Ishikawa (cell line): ENCODE data around the gene PREP.

Experiments
- CEBPB ChIP-seq: IDR thresholded peaks from 2 replicates; pipeline ENCODE4 v1.6.1; 2012
- CREB1 ChIP-seq: IDR thresholded peaks from 2 replicates; pipeline ENCODE4 v1.6.1; 2012; ENCODE audit warnings: low read depth
- EGR1 ChIP-seq: IDR thresholded peaks from 2 replicates; pipeline ENCODE4 v1.6.1; 2012
- EP300 ChIP-seq: IDR thresholded peaks from 2 replicates; pipeline ENCODE4 v1.6.1; 2012; ENCODE audit warnings: borderline replicate concordance
- FOXM1 ChIP-seq: IDR thresholded peaks from 2 replicates; pipeline ENCODE4 v1.6.1; 2012; ENCODE audit warnings: low read depth, borderline replicate concordance
- NFIC ChIP-seq: IDR thresholded peaks from 2 replicates; pipeline ENCODE4 v1.6.1; 2012
- RAD21 ChIP-seq: IDR thresholded peaks from 2 replicates; pipeline ENCODE4 v1.6.1; 2012; ENCODE audit warnings: low read depth
- TAF1 ChIP-seq: IDR thresholded peaks from 2 replicates; pipeline ENCODE4 v1.6.1; 2012; ENCODE audit warnings: low read depth, mild to moderate bottlenecking
- TCF12 ChIP-seq: IDR thresholded peaks from 2 replicates; pipeline ENCODE4 v1.6.1; 2012; ENCODE audit warnings: low read depth
- TEAD4 ChIP-seq: IDR thresholded peaks from 2 replicates; pipeline ENCODE4 v1.6.1; 2012
- YY1 ChIP-seq: IDR thresholded peaks from 2 replicates; pipeline ENCODE4 v1.6.1; 2012; ENCODE audit warnings: low read depth
- ZBTB7A ChIP-seq: IDR thresholded peaks from 2 replicates; pipeline ENCODE4 v1.6.1; 2012; ENCODE audit warnings: low read depth
- TF ChIP-seq, protein P1 (sequence below): IDR thresholded peaks from 2 replicates; pipeline ENCODE4 v1.6.1; 2012; ENCODE audit warnings: low read depth, mild to moderate bottlenecking
- TF ChIP-seq, protein P2 (sequence below): IDR thresholded peaks from 2 replicates; pipeline ENCODE4 v1.6.1; 2012
- TF ChIP-seq, protein P3 (sequence below): IDR thresholded peaks from 2 replicates; pipeline ENCODE4 v1.6.1; 2012

PREP gene

DNA sequence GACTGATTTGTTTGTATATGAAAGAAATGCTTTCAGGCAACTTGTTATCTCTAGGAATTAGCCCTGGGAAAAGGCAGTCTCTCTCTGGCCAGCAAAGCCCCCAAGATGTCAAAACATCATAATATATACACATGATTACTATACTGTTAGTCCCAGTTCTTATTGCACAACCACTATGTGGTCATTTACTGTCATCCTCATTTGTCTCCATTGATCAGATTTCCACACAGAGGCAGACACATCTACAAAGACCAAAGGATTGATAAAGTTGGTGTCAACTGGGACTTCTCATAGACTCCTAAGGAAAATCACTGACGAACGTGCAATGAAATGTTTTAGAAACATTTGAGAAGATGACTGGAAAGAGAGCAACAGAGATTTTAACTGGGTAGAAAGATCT is 151.2 kb downstream of the PREP start:
- TF ChIP-seq, protein P1, sequence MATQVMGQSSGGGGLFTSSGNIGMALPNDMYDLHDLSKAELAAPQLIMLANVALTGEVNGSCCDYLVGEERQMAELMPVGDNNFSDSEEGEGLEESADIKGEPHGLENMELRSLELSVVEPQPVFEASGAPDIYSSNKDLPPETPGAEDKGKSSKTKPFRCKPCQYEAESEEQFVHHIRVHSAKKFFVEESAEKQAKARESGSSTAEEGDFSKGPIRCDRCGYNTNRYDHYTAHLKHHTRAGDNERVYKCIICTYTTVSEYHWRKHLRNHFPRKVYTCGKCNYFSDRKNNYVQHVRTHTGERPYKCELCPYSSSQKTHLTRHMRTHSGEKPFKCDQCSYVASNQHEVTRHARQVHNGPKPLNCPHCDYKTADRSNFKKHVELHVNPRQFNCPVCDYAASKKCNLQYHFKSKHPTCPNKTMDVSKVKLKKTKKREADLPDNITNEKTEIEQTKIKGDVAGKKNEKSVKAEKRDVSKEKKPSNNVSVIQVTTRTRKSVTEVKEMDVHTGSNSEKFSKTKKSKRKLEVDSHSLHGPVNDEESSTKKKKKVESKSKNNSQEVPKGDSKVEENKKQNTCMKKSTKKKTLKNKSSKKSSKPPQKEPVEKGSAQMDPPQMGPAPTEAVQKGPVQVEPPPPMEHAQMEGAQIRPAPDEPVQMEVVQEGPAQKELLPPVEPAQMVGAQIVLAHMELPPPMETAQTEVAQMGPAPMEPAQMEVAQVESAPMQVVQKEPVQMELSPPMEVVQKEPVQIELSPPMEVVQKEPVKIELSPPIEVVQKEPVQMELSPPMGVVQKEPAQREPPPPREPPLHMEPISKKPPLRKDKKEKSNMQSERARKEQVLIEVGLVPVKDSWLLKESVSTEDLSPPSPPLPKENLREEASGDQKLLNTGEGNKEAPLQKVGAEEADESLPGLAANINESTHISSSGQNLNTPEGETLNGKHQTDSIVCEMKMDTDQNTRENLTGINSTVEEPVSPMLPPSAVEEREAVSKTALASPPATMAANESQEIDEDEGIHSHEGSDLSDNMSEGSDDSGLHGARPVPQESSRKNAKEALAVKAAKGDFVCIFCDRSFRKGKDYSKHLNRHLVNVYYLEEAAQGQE, result no peak
- TF ChIP-seq TEAD4 (no peak), ZBTB7A (no peak), EP300 (no peak), RAD21 (no peak), TCF12 (no peak), NFIC (no peak)
- TF ChIP-seq, protein P2, sequence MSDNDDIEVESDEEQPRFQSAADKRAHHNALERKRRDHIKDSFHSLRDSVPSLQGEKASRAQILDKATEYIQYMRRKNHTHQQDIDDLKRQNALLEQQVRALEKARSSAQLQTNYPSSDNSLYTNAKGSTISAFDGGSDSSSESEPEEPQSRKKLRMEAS, result no peak
- TF ChIP-seq, protein P3, sequence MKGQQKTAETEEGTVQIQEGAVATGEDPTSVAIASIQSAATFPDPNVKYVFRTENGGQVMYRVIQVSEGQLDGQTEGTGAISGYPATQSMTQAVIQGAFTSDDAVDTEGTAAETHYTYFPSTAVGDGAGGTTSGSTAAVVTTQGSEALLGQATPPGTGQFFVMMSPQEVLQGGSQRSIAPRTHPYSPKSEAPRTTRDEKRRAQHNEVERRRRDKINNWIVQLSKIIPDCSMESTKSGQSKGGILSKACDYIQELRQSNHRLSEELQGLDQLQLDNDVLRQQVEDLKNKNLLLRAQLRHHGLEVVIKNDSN, result no peak

DNA sequence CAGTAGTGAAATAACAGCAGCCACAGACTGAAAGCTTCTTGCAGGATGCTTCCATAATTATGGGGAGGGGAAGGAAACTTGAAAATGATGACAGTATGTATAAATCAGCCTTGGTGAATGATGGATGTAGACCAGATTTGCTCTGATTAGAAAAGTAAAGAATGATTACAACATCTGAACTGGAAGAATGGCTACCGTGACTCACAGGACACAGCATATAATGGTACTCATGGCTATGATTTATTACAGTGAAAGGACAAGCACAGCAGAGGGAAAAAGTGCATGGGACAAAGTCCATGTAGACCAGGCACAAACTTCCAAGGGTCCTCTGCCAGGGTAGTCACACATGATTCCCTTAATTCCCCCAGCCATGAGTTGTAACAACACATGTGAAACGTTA is 152.3 kb downstream of the PREP start:
- no peak for TF ChIP-seq EP300
- TF ChIP-seq, protein P1, result no peak
- TF ChIP-seq, protein P3, result no peak
- TF ChIP-seq YY1, result no peak
- no peak for TF ChIP-seq TCF12
- no peak for TF ChIP-seq TAF1
- no peak for TF ChIP-seq NFIC
- TF ChIP-seq ZBTB7A, result no peak
- no peak for TF ChIP-seq TEAD4
- TF ChIP-seq FOXM1, result no peak
- TF ChIP-seq RAD21, result no peak
- no peak for TF ChIP-seq CREB1
- TF ChIP-seq CEBPB, result no peak
- no peak for TF ChIP-seq EGR1
- TF ChIP-seq, protein P2, result no peak

DNA sequence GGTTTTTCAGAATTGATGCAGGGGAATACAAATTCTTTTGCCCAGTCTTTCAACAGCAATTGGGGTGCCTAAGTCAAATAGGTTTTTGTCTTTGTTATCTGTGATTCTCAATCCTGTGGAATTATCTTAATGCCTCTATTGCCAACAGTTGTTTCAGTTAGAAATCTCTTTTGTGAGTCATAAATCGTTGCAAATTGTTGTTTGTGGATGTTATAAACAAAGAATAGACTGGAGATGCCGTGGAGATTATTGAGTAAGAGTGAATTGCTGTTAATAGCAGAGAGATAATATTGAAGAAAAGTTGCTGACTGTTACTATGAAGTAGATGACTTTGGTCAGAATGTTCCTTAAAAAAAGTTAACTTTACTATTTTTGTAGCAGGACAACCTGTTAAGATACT is 159.4 kb downstream of the PREP start:
- TF ChIP-seq TEAD4, result no peak
- no peak for TF ChIP-seq TAF1

DNA sequence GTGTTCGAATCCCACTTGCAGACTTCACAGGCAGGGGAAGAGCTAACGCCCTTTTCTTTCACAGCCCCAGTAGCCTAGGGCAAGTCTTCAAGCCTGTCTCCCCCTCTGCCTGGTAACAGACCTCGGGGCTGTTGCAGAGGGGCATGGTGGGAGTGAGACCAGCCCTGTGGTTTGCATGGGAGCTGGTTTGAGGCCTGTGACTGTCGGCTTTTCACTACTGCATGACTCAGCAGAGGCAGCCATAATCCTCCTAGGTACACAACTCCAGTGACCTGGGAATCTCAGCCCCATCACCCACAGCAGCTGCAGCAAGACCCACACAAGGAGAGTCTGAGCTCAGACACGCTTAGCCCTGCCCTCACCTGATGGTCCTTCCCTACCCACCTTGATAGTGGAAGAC is 167.7 kb downstream of the PREP start:
- TF ChIP-seq NFIC (no peak), EP300 (no peak), ZBTB7A (no peak), TAF1 (no peak), CEBPB (no peak), CREB1 (no peak), FOXM1 (no peak), YY1 (no peak), EGR1 (no peak), TEAD4 (no peak)
- TF ChIP-seq, protein P2, result no peak
- TF ChIP-seq, protein P1, result no peak
- TF ChIP-seq, protein P3, result no peak
